Stimulated activated CD8-positive, alpha-beta memory T cell treated with anti-CD3 and anti-CD28 coated beads, Interleukin-7, amount 100 ng/mL, for 24 hours (primary cell): ENCODE data around the gene RAB11FIP3.
"Not testable (repeated sequence)": the region's sequence is repeated elsewhere in the genome, so short reads cannot be mapped to it uniquely, and the experiment has no call there.

Experiments
- DNase-seq: peaks from one replicate; pipeline ENCODE4 v3.0.0-alpha.2; 2020; ENCODE audit warnings: low read depth

Gene RAB11FIP3

DNA sequence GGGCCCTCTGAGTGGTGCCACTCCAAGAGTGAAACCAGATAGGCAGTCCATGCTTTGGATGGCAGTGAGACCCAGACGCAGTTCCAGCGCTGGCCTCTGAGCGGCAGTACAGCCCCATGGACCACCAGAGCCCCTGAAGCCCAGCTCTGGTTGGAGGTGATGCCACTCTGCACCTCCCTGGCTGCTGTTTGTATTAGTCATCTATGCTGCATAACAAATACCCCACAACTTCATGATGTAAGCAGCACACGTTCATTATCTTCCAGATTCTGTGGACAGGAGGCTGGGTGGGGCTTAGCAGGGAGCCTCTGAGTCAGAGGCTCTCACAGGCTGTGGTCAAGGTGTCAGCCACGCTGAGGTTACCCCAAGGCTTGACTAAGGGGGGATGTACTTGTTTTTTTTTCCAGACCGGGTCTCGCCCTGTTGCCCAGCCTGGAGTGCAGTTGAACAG is 33.5 kb upstream of the RAB11FIP3 start:
- peak; percentile 74 for DNase-seq

DNA sequence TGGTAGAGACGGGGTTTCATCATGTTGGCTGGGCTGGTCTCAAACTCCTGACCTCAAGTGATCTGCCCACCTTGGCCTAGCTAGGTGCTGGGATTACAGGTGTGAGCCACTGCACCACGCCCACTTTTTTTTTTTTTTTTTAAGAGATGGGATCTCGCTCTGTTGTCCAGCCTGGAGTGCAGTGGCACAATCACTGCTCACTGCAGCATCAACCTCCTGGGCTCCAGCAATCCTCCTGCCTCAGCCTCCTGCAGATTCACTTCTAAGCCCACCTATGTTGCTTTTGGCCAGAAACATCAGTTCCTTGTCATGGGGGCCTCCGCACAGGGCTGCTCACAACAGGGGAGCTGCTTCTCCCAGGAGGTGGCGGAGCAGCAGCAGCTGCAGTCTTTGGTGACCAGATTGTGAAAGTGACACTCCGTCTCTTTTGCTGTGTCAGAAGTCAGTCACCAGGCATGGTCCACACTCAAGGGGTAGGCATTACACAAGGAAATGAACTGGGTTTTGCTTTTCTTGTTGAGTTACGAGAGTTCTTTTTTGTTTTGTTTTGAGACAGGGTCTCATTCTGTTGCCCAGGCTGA is 32.9 kb upstream of the RAB11FIP3 start:
- DNase-seq, result no peak

DNA sequence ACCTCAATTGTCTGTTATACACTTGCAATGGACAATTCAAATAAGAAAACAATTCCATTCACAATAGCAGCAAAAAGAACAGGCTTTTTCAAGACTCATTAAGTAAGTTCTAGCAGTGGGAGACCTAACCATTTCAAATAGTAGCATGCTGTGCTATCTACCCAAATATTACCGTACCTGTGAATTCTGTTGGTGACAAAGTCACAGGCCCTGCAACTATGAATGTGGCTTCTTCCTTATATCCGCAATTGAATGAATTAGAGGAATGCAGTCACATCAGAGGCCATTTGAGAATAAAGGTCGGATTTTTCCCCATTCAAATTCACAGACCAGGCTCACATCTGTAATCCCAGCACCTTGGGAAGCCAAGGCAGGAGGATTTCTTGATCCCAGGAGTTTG is 29.2 kb upstream of the RAB11FIP3 start:
- DNase-seq, result no peak

DNA sequence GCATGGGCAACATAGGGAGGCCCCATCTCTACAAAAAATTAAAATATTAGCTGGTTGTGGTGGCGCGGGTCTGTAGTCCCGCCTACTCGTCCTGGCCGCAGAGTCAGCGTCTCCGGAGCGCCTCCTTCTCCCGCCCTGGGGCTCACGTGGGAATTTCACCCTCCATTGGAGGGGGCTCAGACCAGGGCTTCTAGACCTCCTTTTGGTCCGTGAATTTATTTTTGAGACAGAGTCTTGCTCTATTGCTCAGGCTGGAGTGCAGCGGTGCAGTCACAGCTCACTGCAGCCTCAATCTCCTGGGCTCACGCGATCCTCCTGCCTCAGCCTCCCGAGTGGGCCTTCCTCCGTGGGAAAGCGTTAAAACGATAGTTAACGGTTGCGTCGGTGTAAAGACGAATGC is 28.8 kb upstream of the RAB11FIP3 start:
- no peak for DNase-seq

DNA sequence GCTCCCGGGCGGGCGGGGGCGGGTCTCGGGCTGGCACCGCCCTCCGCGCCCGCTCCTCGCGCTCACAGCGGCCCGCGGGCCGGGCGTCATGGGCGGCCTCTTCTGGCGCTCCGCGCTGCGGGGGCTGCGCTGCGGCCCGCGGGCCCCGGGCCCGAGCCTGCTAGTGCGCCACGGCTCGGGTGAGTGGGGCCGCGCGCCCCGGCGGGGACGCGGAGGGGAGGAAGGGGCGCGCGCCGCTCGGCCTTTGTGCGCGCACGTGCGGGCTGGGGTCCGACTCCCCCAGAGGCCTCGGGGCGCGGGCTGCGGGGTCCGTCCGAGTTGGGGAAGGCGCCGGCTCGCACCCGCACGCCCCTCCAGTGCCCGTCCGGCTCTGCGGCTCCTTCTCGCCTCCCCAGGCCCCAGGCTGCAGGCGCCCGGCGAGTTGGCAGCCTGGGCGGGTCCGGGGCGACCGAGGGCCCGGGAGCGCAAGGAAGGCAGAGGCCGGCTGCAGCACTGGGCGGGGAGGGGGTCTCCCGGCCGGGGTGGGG is 28.3 kb upstream of the RAB11FIP3 start, which contains the start of gene NME4:
TSS of gene NME4 (plus strand) at position 65 of the 527 bp plus-strand sequence. CDS start at position 89, 24 bp downstream.
- DNase-seq, result no peak

DNA sequence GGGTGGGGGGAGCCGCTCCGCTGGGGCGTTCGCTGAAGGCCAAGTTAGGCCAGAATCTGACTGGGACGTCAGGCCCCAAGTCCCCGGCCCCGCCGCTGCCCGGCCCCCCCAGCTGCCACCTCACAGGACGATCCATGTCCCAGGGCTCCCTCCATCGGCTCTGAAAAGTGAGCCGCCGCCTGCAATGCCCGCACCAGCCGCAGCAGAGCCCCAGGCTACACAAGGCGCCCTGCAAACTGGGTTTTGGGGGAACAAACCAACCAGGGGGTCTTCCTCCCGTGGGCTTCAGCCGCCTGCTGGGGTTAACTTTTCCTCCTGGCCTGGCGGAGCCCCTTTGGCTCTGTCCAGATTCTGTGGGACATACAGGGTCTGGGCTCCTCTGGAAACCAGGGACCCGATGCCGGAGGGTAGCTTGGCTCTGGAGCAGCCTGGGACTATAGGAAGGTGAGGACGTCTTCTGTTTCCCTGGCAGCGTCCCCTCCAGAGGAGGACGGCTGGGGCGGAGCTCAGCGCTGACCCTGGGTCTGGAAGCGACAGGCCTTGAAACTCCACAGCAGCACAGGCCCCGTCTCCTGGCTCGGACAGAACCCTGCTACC is 27.6 kb upstream of the RAB11FIP3 start:
- DNase-seq, result no peak

DNA sequence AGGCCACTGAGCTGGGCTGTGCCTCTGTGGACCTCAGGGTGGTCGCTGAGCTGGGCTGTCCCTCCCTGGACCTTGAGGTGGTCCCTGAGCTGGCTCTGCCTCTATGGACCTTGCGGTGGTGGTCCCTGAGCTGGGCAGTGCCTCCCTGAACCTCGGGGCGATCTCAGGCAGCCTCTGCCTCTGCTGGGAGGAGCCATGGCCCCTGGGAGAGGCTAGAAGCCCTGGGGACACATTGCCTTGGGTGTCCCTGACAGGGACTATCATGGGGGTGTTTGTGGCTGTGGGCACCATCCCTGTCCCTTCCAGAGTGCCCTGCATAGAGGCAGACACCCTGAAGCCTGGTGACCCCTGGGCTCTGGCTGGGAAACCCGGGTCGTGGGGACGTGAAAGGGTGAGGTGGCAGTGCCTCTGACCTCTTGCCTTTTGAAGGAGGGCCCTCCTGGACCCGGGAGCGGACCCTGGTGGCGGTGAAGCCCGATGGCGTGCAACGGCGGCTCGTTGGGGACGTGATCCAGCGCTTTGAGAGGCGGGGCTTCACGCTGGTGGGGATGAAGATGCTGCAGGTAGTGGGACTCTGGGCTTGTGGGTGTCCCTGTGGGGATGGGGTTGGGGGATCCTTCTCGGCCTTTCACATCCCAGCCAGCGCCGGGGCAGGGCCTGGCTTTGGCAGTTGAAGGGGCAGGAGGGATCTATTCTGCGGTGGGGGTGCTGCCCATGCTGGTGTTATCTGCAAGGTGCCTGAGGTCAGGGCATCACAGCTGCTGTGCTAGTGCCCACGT is 26.7 kb upstream of the RAB11FIP3 start:
- DNase-seq, result no peak

DNA sequence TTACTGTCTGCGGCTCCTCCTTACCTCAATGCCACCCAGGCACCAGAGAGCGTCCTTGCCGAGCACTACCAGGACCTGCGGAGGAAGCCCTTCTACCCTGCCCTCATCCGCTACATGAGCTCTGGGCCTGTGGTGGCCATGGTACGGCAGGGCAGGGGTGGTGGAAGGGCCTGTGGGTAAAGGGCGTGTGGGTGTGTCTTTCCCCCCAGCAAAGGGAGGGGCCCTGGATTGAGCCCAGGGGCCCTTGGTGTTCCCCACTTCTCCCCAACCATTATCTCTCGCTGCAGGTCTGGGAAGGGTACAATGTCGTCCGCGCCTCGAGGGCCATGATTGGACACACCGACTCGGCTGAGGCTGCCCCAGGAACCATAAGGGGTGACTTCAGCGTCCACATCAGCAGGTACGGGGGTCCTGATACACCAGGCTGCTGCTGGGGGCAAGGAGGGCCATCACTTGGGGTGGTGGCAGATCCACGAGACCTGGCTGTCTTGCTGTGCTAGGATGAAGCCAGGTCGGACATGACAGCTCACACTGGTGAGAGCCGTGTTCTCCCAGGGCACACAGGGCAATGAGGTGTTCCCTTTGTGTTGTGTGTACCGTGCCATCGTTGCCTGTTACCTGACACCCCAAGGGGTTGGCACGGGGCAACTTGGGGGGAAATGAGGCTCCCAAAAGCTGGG is 26.0 kb upstream of the RAB11FIP3 start:
- no peak for DNase-seq

DNA sequence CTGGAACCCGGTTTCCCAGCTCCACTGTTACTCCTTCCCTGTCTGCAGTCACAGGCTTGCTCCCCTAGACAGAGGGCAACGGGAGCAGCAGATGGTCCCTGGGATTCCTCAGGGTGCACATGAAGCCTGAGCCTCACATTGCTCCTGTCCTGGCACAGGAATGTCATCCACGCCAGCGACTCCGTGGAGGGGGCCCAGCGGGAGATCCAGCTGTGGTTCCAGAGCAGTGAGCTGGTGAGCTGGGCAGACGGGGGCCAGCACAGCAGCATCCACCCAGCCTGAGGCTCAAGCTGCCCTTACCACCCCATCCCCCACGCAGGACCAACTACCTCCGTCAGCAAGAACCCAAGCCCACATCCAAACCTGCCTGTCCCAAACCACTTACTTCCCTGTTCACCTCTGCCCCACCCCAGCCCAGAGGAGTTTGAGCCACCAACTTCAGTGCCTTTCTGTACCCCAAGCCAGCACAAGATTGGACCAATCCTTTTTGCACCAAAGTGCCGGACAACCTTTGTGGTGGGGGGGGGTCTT is 25.3 kb upstream of the RAB11FIP3 start:
- DNase-seq, result no peak

DNA sequence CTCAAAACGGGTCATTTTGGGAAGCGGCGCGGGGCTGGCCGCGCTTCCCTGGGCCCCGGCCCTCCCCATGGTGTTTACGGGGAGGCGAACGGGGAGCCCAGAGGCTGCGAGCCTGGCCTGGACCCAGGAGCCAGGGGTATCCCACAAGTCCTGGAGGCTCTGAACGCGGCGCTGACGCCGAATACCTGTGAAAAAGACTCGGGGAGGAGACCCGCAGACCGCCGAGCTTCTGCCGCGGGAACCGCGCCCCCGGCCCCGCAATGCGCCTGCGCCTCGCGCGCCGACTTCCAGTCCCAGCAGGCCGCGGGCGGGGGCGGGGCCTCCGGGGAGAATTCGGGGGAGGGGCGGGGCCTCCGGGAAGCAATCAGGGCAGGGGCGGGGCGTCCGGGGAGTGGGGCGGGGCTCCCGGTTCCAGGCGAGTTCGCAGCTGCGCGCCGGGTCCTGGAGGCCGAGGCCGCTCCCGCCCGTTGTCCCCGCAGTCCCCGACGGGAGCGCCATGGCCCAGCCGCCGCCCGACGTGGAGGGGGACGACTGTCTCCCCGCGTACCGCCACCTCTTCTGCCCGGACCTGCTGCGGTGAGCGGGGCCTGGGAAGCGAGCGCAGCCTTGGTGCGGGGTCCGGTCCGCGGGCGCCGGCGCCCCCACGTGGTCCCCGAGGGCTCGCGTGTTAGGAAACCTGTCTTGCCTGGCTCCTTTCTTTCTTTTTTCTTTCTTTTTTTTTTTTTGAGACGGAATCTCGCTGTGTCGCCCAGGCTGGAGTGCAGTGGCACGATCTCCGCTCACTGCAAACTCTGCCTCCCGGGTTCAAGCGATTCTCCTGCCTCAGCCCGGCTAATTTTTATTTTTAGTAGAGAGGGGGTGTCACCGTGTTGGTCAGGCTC is 23.7 kb upstream of the RAB11FIP3 start, which contains the start of gene DECR2:
TSS of gene DECR2 (plus strand) at position 418 of the 881 bp plus-strand sequence. CDS start at position 497, 79 bp downstream.
- DNase-seq, result peak; percentile 99

DNA sequence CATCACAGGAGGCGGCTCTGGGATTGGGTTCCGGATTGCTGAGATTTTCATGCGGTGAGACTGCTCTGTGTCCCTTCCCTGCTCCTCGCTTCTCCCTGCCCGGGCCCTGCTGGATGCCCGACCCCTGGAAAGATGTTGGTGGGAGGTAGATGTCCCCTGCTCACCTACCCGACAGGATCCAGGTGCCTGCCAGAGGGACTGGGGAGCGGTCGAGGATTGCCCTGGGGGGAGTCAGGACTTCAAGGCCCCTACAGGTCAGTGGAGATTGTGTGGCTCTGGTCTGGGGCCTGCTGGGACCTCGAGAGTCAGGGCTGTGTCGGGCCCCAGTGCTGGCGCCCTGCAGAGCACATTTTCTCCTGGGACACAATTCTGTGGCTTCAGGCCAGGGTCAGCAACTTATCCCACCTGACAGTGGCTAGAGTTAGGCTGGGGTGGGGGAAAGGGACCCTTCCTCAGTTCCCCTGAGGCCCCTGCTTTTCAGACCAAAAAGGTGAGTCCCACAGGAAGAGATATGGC is 20.4 kb upstream of the RAB11FIP3 start:
- DNase-seq, result no peak

DNA sequence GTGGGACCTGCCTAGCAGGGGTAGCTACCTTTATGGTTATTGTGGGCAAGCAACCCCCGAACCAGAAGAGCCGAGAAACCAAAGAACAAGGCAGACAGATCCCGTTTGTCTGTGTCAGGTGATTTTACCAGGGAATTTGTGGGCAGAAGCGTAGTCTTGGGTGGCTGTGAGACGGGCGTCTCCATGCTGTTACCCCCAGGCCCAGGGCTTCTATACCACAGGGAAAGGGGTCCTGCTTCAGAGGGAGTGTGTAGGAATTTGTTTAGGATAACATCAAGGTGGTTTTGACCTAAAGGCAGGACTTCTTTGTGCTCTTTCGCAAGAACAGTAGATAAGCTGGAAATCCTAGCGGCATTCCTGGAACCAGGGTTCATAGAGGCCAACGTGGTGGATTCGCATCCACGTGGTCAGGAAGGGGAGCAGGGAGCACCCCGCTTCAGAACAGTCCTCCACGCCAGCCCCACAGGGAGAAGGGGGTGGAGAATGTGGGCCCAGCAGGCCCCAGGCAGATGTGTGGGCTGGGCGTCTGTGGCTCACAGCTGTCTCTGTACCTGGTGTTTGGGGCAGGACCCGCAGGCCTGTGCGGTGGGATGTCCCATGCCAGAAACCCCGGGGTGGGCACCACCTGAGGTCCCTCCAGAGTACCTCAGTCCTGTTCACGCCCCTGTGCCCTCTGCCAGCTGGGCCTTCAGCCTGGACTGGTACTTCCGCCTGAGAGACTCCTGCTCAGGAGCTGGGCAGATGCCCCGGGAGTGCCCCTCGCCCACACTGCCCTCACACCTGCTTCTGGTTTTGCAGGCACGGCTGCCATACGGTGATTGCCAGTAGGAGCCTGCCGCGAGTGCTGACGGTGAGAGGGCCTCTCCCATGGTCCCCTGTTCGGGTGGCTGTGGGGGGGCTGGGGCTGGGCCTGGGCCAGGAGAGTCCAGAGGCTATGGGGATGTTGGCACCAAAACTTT is 19.6 kb upstream of the RAB11FIP3 start:
- DNase-seq, result no peak

DNA sequence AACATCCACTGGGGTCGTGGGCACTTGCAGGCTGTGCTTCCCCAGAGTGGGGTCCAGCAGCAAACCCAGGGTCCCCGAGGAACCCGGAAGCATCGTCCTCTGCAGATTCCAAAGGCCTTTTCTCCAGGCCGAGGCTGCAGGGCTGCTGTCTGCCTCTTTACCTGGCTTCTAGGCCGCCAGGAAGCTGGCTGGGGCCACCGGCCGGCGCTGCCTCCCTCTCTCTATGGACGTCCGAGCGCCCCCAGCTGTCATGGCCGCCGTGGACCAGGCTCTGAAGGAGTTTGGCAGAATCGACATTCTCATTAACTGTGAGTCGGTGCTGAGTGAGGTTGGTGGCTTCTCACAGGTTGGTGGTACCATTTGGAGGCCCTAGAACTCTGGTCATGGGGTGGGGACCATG is 18.2 kb upstream of the RAB11FIP3 start:
- no peak for DNase-seq

DNA sequence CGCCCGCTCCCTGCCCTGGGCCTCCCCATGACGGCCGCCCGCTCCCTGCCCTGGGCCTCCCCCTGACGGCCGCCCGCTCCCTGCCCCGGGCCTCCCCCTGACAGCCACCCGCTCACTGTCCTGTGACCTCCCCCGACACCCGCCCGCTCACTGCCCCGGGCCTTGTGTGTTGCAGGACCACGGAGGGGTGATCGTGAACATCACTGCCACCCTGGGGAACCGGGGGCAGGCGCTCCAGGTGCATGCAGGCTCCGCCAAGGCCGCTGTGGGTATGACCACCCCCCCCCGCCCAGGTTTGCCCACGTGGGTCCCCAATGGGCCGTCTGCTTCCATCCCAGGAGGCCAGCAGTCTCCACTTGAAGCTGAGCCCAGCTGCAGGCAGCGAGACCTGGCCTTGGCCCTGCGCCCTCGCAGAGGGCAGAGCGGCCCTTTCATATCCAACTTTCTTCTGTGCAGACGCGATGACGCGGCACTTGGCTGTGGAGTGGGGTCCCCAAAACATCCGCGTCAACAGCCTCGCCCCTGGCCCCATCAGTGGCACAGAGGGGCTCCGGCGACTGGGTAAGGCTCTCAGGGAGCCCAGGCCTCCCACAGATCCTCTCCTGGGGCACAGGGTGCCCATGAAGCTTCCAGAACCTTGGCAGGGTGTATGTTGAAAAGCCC is 14.8 kb upstream of the RAB11FIP3 start:
- no peak for DNase-seq

DNA sequence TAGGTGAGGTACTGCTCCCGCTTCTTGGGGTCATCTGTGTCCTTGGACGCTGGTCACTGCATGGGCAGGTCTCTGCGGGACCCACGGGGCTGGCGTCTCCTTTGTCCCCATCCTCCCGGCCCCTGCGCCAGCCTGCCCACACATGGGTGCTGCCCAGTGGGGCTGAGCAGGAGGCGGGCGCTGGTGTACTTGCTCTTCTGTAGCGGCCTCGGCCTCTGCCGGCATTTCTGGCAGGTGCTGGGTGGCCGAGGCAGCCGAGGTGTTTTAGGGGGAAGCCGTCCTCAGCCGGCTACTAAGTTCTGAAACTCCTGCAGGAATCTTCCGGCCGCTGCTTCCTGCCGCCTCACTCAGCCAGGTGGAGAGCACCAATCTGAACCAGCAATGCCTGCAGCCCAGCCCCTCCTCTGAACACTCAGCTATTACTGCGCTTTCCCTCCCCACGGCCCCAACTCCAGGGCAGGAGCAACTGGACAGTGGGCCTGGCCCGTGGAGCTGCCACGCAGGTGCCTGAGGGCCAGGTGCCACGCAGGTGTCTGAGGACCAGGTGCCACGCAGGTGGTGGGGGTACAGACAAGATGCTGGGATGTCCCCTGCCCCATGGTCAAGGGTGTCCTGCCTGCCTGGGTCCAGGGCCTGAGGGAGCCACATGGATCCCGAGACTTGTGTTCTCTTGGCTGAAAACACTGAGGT is 13.7 kb upstream of the RAB11FIP3 start:
- DNase-seq, result no peak

DNA sequence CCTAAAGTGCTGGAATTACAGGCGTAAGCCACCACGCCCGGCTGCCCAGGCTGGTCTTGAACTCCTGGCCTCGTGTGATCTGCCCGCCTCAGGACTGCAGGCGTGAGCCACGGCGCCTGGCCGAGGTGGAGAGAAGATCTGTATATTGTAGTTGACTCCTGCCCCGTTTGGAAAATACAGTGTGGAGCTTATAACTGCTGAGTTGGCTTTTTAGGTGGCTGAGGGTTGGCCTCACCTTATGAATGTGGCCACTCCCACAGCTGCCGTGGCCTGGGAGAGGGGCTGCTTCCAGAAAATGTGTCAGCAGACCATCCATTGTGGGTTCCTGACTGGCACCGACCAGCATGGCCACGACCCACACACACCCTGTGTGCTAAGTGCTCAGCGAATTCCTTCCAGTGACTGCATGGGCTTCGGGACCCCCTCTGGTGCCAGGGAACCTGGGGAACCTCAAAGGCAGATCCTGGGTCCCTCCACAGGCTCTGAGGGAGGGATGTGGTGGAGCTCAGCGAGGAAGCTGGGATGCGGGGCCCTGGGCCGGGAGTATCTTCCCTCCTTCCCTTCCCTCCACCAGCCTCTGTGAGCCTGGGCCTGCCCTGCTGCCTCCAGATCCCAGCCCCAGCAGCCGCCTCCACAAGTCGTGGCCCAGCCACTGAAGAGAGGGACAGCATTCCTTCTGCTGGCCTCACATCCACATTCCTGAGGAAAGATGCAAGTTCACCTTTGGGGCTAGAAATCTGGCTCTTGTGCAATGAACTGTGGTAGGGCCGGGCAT is 10.9 kb upstream of the RAB11FIP3 start:
- DNase-seq, result no peak

DNA sequence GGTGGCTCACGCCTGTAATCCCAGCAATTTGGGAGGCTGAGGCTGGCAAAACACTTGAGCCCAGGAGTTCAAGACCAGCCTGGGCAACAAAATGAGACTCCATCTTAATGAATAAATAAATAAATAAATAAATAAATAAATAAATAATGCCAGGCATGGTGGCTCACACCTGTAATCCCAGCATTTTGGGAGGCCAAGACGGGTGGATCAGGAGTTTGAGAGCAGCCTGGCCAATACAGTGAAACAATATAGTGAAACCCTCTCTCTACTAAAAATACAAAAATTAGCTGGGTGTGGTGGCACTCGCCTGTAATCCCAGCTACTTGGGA is 10.3 kb upstream of the RAB11FIP3 start:
- not testable (repeated sequence) for DNase-seq

DNA sequence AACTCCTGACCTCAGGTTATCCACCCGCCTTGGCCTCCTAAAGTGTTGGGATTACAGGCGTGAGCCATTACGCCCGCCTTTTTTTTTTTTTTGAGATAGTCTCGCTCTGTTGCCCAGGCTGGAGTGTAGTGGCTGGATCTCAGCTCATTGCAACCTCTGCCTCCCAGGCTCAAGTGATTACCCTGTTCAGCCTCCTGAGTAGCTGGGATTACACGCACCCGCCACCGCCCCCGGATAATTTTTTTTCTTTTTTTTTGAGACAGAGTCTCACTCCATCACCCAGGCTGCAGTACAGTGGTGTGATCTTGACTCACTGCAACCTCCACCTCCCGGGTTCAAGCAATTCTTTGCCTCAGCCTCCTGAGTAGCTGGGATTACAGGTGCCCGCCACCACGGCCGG is 3.3 kb upstream of the RAB11FIP3 start:
- not testable (repeated sequence) for DNase-seq
